CD4-positive, alpha-beta T cell (primary cell): Measurements from ENCODE around the gene SENP3. TPM values are rescaled to one million over a fixed set of nuclear protein-coding genes. Genes with fewer than 3 reads are reported as not detected.

Source experiments
- ATAC-seq: fragments of 200-7000 bp; cut with Tn5 transposase; one replicate; pipeline ENCODE4 v1.10.0; 2022; ENCODE audit warnings: mild to moderate bottlenecking; ENCODE audit not compliant: poor library complexity
- CTCF ChIA-PET: fragments of 350-600 bp; sonication (Branson Sonifier 250); formaldehyde crosslinking; loops from one replicate; lab custom pipeline; 2021; ENCODE audit warnings: antibody characterized with exemption, inconsistent platforms; lab: Charles Lee
- POLR2A ChIA-PET: fragments of 350-600 bp; sonication (Branson Sonifier 250); formaldehyde crosslinking; loops from one replicate; lab custom pipeline; 2021; ENCODE audit warnings: antibody characterized with exemption, inconsistent platforms; lab: Charles Lee
- DNase-seq, 14 experiments: peaks; one replicate each; pipeline ENCODE4 v3.0.0-alpha.2; 2013 to 2020; ENCODE audit warnings: mixed read lengths in 2 of 14
- H3K27ac ChIP-seq, 2 donors: one replicate each; pipeline versions ENCODE4 v1.5.1 to v1.7.0; 2013; ENCODE audit warnings: low read length in 2 of 2, low read depth in 1 of 2, mild to moderate bottlenecking in 1 of 2
- H3K27me3 ChIP-seq, 2 experiments: 1 replicate in 1 of 2; 2 replicates in 1 of 2; pipeline versions ENCODE4 v1.6.1 to v1.7.0; 2013; ENCODE audit warnings: low read length in 2 of 2, control low read depth in 1 of 2, mild to moderate bottlenecking in 1 of 2, moderate library complexity in 1 of 2; ENCODE audit not compliant: insufficient read depth in 2 of 2, control insufficient read depth in 1 of 2
- H3K36me3 ChIP-seq: one replicate; pipeline ENCODE4 v1.6.1; 2013; ENCODE audit warnings: low read length, control low read depth; ENCODE audit not compliant: insufficient read depth
- H3K4me1 ChIP-seq: one replicate; pipeline ENCODE4 v1.6.1; 2013; ENCODE audit warnings: low read length, control low read depth; ENCODE audit not compliant: insufficient read depth
- H3K4me3 ChIP-seq: one replicate; pipeline ENCODE4 v1.5.1; 2013; ENCODE audit warnings: mild to moderate bottlenecking, low read length, moderate library complexity
- H3K9me3 ChIP-seq, 2 experiments: 1 replicate in 1 of 2; 2 replicates in 1 of 2; pipeline versions ENCODE4 v1.6.1 to v1.7.0; 2013; ENCODE audit warnings: low read length in 2 of 2, mild to moderate bottlenecking in 2 of 2, control low read depth in 1 of 2, moderate library complexity in 1 of 2; ENCODE audit not compliant: control insufficient read depth in 1 of 2, insufficient read depth in 1 of 2
- H3K27ac Mint-ChIP-seq: one replicate; pipeline ENCODE4 v1.8.0; 2020; ENCODE audit warnings: mixed read lengths
- H3K27me3 Mint-ChIP-seq: one replicate; pipeline ENCODE4 v1.8.0; 2021; ENCODE audit warnings: mixed read lengths
- H3K36me3 Mint-ChIP-seq: one replicate; pipeline ENCODE4 v1.8.0; 2021; ENCODE audit warnings: low read depth, mixed read lengths
- H3K4me1 Mint-ChIP-seq: one replicate; pipeline ENCODE4 v1.8.0; 2021; ENCODE audit warnings: low read depth, mixed read lengths
- H3K4me3 Mint-ChIP-seq: one replicate; pipeline ENCODE4 v1.8.0; 2020; ENCODE audit warnings: mild to moderate bottlenecking, mixed read lengths
- H3K9me3 Mint-ChIP-seq: one replicate; pipeline ENCODE4 v1.8.0; 2020; ENCODE audit warnings: mixed read lengths
- CTCF ChIP-seq: fragments of 200-600 bp; IDR thresholded peaks from one replicate; pipeline ENCODE4 v1.8.0; 2022; ENCODE audit warnings: antibody characterized with exemption, mild to moderate bottlenecking
- intact Hi-C, 2 experiments: fragments of 100-400 bp; cut with DNase I in 1 of 2; cut with micrococcal nuclease in 1 of 2; formaldehyde crosslinking; loops; one replicate each; pipeline versions ENCODE4 v1.15.1 to v1.9.0; 2023 to 2025; cut with DNase I, micrococcal nuclease
- total RNA-seq, 174 experiments: library from RNA in 2 of 174; stranded (reverse) in 2 of 174; gene quantifications; one replicate each; pipeline ENCODE4 v1.2.3 and lab custom pipeline; 2021 to 2026

The SENP3 gene
- total RNA-seq, 2 experiments from 2014 or later: 27.7 to 28.9 TPM

GRCh38 chr17:7572588-7573323 is 11.0 kb downstream of the SENP3 start:
- ATAC-seq (peak; percentile 83), DNase-seq (peak; percentile 99 to 100 (median 100))
- TF ChIP-seq CTCF: no peak
- POLR2A ChIA-PET: interaction anchor here (0.6 to 7.0 kb wide), 21 partner anchors 9 to 537 kb away, joined by 3 to 143 read pairs (median 4); partner anchors contain the start of genes DVL2, FXR2, MPDU1 and NEURL4
- intact Hi-C loops: loop anchor here (1.0 to 5.0 kb wide), 8 partner anchors 11 to 333 kb away; partner anchors contain the start of genes FXR2 (in 2 of the 2), SENP3 (in 2 of the 2), EIF5A (in 1 of the 2) and MPDU1 (in 1 of the 2)
- Histone ChIP-seq H3K36me3 (peaks cover 66% of the 10 kb centered on the region), H3K9me3 (no peaks in the 10 kb centered on the region), H3K27ac (peak overlapping the region; percentile 96 to 98), H3K4me3 (peak overlapping the region; percentile 100), H3K4me1 (peaks cover 50% of the 10 kb centered on the region), H3K27me3 (no peaks in the 10 kb centered on the region)
- H3K36me3 Mint-ChIP-seq: peaks cover 85% of the 10 kb centered on the region
- peak overlapping the region; percentile 99 for H3K4me3 Mint-ChIP-seq
- H3K4me1 Mint-ChIP-seq: peaks cover 52% of the 10 kb centered on the region
- peak overlapping the region; percentile 99 for H3K27ac Mint-ChIP-seq
- H3K27me3 Mint-ChIP-seq: peaks cover 3% of the 10 kb centered on the region
- H3K9me3 Mint-ChIP-seq: no peaks in the 10 kb centered on the region
- CTCF ChIA-PET: interaction anchor here (1.2 to 2.4 kb wide), 3 partner anchors 12 to 42 kb away, joined by 4 to 9 read pairs (median 8); partner anchors contain the start of gene FXR2

GRCh38 chr17:7573324-7574080 is 11.8 kb downstream of the SENP3 start:
- CTCF ChIA-PET: interaction anchor here (1.2 to 2.4 kb wide), 4 partner anchors 13 to 115 kb away, joined by 4 to 15 read pairs (median 8); partner anchors contain the start of genes FXR2 and WRAP53
- Histone ChIP-seq H3K4me3 (peak overlapping the region; percentile 100), H3K36me3 (peaks cover 72% of the 10 kb centered on the region), H3K4me1 (peaks cover 56% of the 10 kb centered on the region), H3K27me3 (no peaks in the 10 kb centered on the region), H3K9me3 (no peaks in the 10 kb centered on the region), H3K27ac (peak overlapping the region; percentile 96 to 98)
- no peaks in the 10 kb centered on the region for H3K9me3 Mint-ChIP-seq
- peaks cover 3% of the 10 kb centered on the region for H3K27me3 Mint-ChIP-seq
- H3K4me1 Mint-ChIP-seq: peaks cover 59% of the 10 kb centered on the region
- intact Hi-C loops: loop anchor here (1.0 to 5.0 kb wide), 7 partner anchors 10 to 334 kb away; partner anchors contain the start of genes FXR2 (in 2 of the 2), EIF5A (in 1 of the 2), MPDU1 (in 1 of the 2) and PHF23 (in 1 of the 2)
- ATAC-seq: peak; percentile 47
- peak; percentile 85 to 97 (median 90) for DNase-seq
- peak overlapping the region; percentile 99 for H3K4me3 Mint-ChIP-seq
- no peak for TF ChIP-seq CTCF
- POLR2A ChIA-PET: interaction anchor here (0.6 to 7.0 kb wide), 21 partner anchors 9 to 538 kb away, joined by 3 to 143 read pairs (median 4); partner anchors contain the start of genes CTDNEP1, DVL2, FXR2 and MPDU1
- H3K27ac Mint-ChIP-seq: peak overlapping the region; percentile 99
- H3K36me3 Mint-ChIP-seq: peaks cover 86% of the 10 kb centered on the region
